KOPT-K1 (cell line): Measurements from ENCODE around the gene EIF4ENIF1.
"Not testable (repeated sequence)": the region's sequence is repeated elsewhere in the genome, so short reads cannot be mapped to it uniquely, and the experiment has no call there.

Source experiments
- H3K27ac ChIP-seq: fragments of 200-600 bp; sonication (generic); 2 replicates; pipeline ENCODE4 v1.5.1; 2016; ENCODE audit warnings: antibody characterized with exemption, mild to moderate bottlenecking, low read depth, low read length; ENCODE audit not compliant: poor library complexity, severe bottlenecking
- H3K36me3 ChIP-seq: fragments of 200-600 bp; sonication (generic); 2 replicates; pipeline ENCODE4 v1.5.1; 2017; ENCODE audit warnings: antibody characterized with exemption, mild to moderate bottlenecking, low read length, moderate library complexity; ENCODE audit not compliant: insufficient read depth
- H3K9me3 ChIP-seq: fragments of 200-600 bp; sonication (generic); 2 replicates; pipeline ENCODE4 v1.5.1; 2017; ENCODE audit warnings: antibody characterized with exemption, low read length, mild to moderate bottlenecking; ENCODE audit not compliant: insufficient read depth, poor library complexity, severe bottlenecking

Gene EIF4ENIF1

GRCh38 chr22:31497148-31497938 is 7.7 kb upstream of the EIF4ENIF1 start:
- peaks cover 34% of the 10 kb centered on the region for H3K36me3 ChIP-seq
- H3K27ac ChIP-seq = peak overlapping the region; percentile 91
- H3K9me3 ChIP-seq = no peaks in the 10 kb centered on the region

- Histone ChIP-seq H3K36me3 (peaks cover 28% of the 10 kb centered on the region), H3K27ac (peak overlapping the region; percentile 91), H3K9me3 (no peaks in the 10 kb centered on the region)
Measured at GRCh38 chr22:31496735-31497146, 7.1 kb upstream of the EIF4ENIF1 start.

GRCh38 chr22:31496007-31496734 is 6.5 kb upstream of the EIF4ENIF1 start, which contains the start of gene SFI1:
TSS of gene SFI1 (plus strand) at chr22:31496536. CDS start at chr22:31508285, 11,749 bp downstream.
- Histone ChIP-seq H3K9me3 (no peaks in the 10 kb centered on the region), H3K36me3 (peaks cover 22% of the 10 kb centered on the region; the same call in 1 of the 2 replicates), H3K27ac (peak within 1 kb of the TSS; percentile 91)

GRCh38 chr22:31495343-31495742 is 5.7 kb upstream of the EIF4ENIF1 start:
- Histone ChIP-seq H3K9me3 (no peaks in the 10 kb centered on the region), H3K36me3 (peaks cover 15% of the 10 kb centered on the region; the same call in 1 of the 2 replicates), H3K27ac (peak overlapping the region; percentile 91)

GRCh38 chr22:31493355-31493754 is 3.7 kb upstream of the EIF4ENIF1 start:
- not testable (repeated sequence) for H3K27ac ChIP-seq, H3K36me3 ChIP-seq

GRCh38 chr22:31492151-31492550 is 2.5 kb upstream of the EIF4ENIF1 start:
- no peak overlapping the region for H3K27ac ChIP-seq
- H3K36me3 ChIP-seq = peaks cover 11% of the 10 kb centered on the region
- no peaks in the 10 kb centered on the region for H3K9me3 ChIP-seq

More at GRCh38 chr22:31493355-31493754, 3.7 kb upstream of the EIF4ENIF1 start:
- H3K9me3 ChIP-seq = not testable (repeated sequence)

GRCh38 chr22:31491218-31491962 is 1.7 kb upstream of the EIF4ENIF1 start:
- no peaks in the 10 kb centered on the region for H3K9me3 ChIP-seq
- H3K27ac ChIP-seq = peak overlapping the region; percentile 80
- H3K36me3 ChIP-seq = peaks cover 18% of the 10 kb centered on the region

- peaks cover 24% of the 10 kb centered on the region for H3K36me3 ChIP-seq
- H3K27ac ChIP-seq = peak overlapping the region; percentile 80
- H3K9me3 ChIP-seq = no peaks in the 10 kb centered on the region
Measured at GRCh38 chr22:31490496-31490925, 869 bp upstream of the EIF4ENIF1 start.

GRCh38 chr22:31488988-31489617 is 539 bp downstream of the EIF4ENIF1 start:
- H3K27ac ChIP-seq = peak overlapping the region; percentile 80
- H3K36me3 ChIP-seq = peaks cover 38% of the 10 kb centered on the region
- no peaks in the 10 kb centered on the region for H3K9me3 ChIP-seq

GRCh38 chr22:31488346-31488883 is 1.2 kb downstream of the EIF4ENIF1 start:
- Histone ChIP-seq H3K9me3 (no peaks in the 10 kb centered on the region), H3K27ac (peak overlapping the region; percentile 80), H3K36me3 (peaks cover 45% of the 10 kb centered on the region)

- Histone ChIP-seq H3K36me3 (peaks cover 59% of the 10 kb centered on the region), H3K9me3 (no peaks in the 10 kb centered on the region), H3K27ac (no peak overlapping the region)
Measured at GRCh38 chr22:31486951-31487350, 2.7 kb downstream of the EIF4ENIF1 start.

GRCh38 chr22:31486369-31486768 is 3.3 kb downstream of the EIF4ENIF1 start:
- peaks cover 65% of the 10 kb centered on the region for H3K36me3 ChIP-seq
- not testable (repeated sequence) for H3K9me3 ChIP-seq, H3K27ac ChIP-seq

- peaks cover 95% of the 10 kb centered on the region for H3K36me3 ChIP-seq
- H3K9me3 ChIP-seq, H3K27ac ChIP-seq: not testable (repeated sequence)
Measured at GRCh38 chr22:31482470-31482869, 7.2 kb downstream of the EIF4ENIF1 start.

GRCh38 chr22:31481129-31481528 is 8.5 kb downstream of the EIF4ENIF1 start:
- no peaks in the 10 kb centered on the region for H3K9me3 ChIP-seq
- peaks cover 96% of the 10 kb centered on the region for H3K36me3 ChIP-seq
- no peak overlapping the region for H3K27ac ChIP-seq
